Measurements from ENCODE around the gene FHOD3. TPM values are rescaled to one million over a fixed set of nuclear protein-coding genes. Genes with fewer than 3 reads are reported as not detected.

FHOD3 gene
- total RNA-seq, 1 donor from 2014 or later = 32.0 TPM

GRCh38 chr18:36411745-36412168 lies 114.2 kb downstream of the FHOD3 start:
- DNase-seq = no peak

- DNase-seq = no peak
Observed at GRCh38 chr18:36412778-36413177, 115.3 kb downstream of the FHOD3 start.

- DNase-seq = no peak
Observed at GRCh38 chr18:36415171-36415570, 117.7 kb downstream of the FHOD3 start.

- peak; percentile 36 for DNase-seq
Observed at GRCh38 chr18:36415625-36416024, 118.1 kb downstream of the FHOD3 start.

GRCh38 chr18:36419188-36419899 lies 121.8 kb downstream of the FHOD3 start:
- peak; percentile 75 for DNase-seq

- no peak for DNase-seq
Observed at GRCh38 chr18:36419900-36420531, 122.5 kb downstream of the FHOD3 start.

GRCh38 chr18:36420826-36421225 lies 123.3 kb downstream of the FHOD3 start:
- DNase-seq = no peak

- no peak for DNase-seq
Observed at GRCh38 chr18:36424741-36425142, 127.2 kb downstream of the FHOD3 start.

- no peak for DNase-seq
Observed at GRCh38 chr18:36427369-36427768, 129.9 kb downstream of the FHOD3 start.

- no peak for DNase-seq
Observed at GRCh38 chr18:36427831-36428230, 130.3 kb downstream of the FHOD3 start.

GRCh38 chr18:36428431-36429029 lies 131.0 kb downstream of the FHOD3 start:
- no peak for DNase-seq

GRCh38 chr18:36432880-36433555 lies 135.5 kb downstream of the FHOD3 start:
- no peak for DNase-seq

GRCh38 chr18:36436387-36436786 lies 138.9 kb downstream of the FHOD3 start:
- no peak for DNase-seq

GRCh38 chr18:36440614-36441013 lies 143.1 kb downstream of the FHOD3 start:
- no peak for DNase-seq

GRCh38 chr18:36441426-36442240 lies 144.1 kb downstream of the FHOD3 start:
- DNase-seq = peak; percentile 65

- no peak for DNase-seq
Observed at GRCh38 chr18:36442717-36443116, 145.2 kb downstream of the FHOD3 start.

GRCh38 chr18:36446059-36446458 lies 148.5 kb downstream of the FHOD3 start:
- DNase-seq = no peak

- no peak for DNase-seq
Observed at GRCh38 chr18:36448384-36449290, 151.1 kb downstream of the FHOD3 start.

- DNase-seq = no peak
Observed at GRCh38 chr18:36449451-36449850, 151.9 kb downstream of the FHOD3 start.

- DNase-seq = no peak
Observed at GRCh38 chr18:36450264-36450663, 152.8 kb downstream of the FHOD3 start.
